Endothelial cell of umbilical vein (primary cell): Measurements from ENCODE around the gene UGT1A7. TPM values are rescaled to one million over a fixed set of nuclear protein-coding genes. Genes with fewer than 3 reads are reported as not detected.

ENCODE experiments used
- BruUV-seq: library from RNA; stranded (reverse); fragments of 400-500 nt; replicated peaks from 2 replicates; lab custom pipeline; 2021; lab: Mats Ljungman, UMichigan
- CTCF ChIA-PET: fragments of 300-600, 350-600 bp; sonication (Branson Sonifier 250); formaldehyde crosslinking; loops from one replicate; lab custom pipeline; 2021; ENCODE audit warnings: antibody characterized with exemption, inconsistent platforms; lab: Charles Lee
- POLR2A ChIA-PET: fragments of 300-600, 350-600 bp; sonication (Branson Sonifier 250); formaldehyde crosslinking; loops from one replicate; lab custom pipeline; 2021; ENCODE audit warnings: antibody characterized with exemption, inconsistent platforms; lab: Charles Lee
- DNase-seq: peaks from one replicate; pipeline ENCODE4 v3.0.0-alpha.2; 2011; ENCODE audit warnings: low read depth, low spot score
- FAIRE-seq: peaks from 2 replicates; lab custom pipeline; 2011; peaks lifted over from hg19 to GRCh38; lab: Jason Lieb, UNC
- H2AFZ ChIP-seq: 2 replicates; pipeline ENCODE4 v1.6.0; 2012; ENCODE audit warnings: low read depth, low read length, control low read depth, inconsistent platforms
- H3K27ac ChIP-seq: 2 replicates; pipeline ENCODE4 v1.5.1; 2011; ENCODE audit warnings: low read depth, mild to moderate bottlenecking, control low read depth, low read length, moderate library complexity; ENCODE audit not compliant: insufficient read depth
- H3K27me3 ChIP-seq, 2 experiments: 2 replicates each; pipeline versions ENCODE4 v1.6.0 to v1.6.1; 2011; ENCODE audit warnings: low read length in 2 of 2, mixed read lengths in 1 of 2; ENCODE audit not compliant: control insufficient read depth in 2 of 2, insufficient read depth in 2 of 2
- H3K36me3 ChIP-seq, 2 experiments: 2 replicates in 1 of 2; 3 replicates in 1 of 2; pipeline ENCODE4 v1.5.1; 2011; ENCODE audit warnings: low read length in 2 of 2, mild to moderate bottlenecking in 1 of 2, moderate library complexity in 1 of 2; ENCODE audit not compliant: control insufficient read depth in 2 of 2, insufficient read depth in 2 of 2; ENCODE audit errors: extremely low read depth in 1 of 2
- H3K4me1 ChIP-seq: 3 replicates; pipeline ENCODE4 v1.5.1; 2011; ENCODE audit warnings: mild to moderate bottlenecking, low read length; ENCODE audit not compliant: control insufficient read depth, insufficient read depth; ENCODE audit errors: extremely low read depth
- H3K4me2 ChIP-seq: 2 replicates; pipeline ENCODE4 v1.6.1; 2011; ENCODE audit warnings: low read length, control low read depth, mixed read lengths; ENCODE audit not compliant: insufficient read depth
- H3K4me3 ChIP-seq, 3 experiments: fragments of 200-600 bp in 1 of 3; sonication (generic), shearing (Covaris generic) in 1 of 3; replicated peaks in 1 of 3; 2 replicates each; pipeline ENCODE4 v1.5.1; 2011 to 2016; ENCODE audit warnings: control low read depth in 3 of 3, low read length in 3 of 3, mild to moderate bottlenecking in 2 of 3, inconsistent platforms in 1 of 3, low read depth in 1 of 3, moderate library complexity in 1 of 3; ENCODE audit not compliant: insufficient read depth in 1 of 3
- H3K79me2 ChIP-seq: 2 replicates; pipeline ENCODE4 v1.6.0; 2012; ENCODE audit warnings: low read length, inconsistent platforms; ENCODE audit not compliant: control insufficient read depth, insufficient read depth
- H3K9ac ChIP-seq: replicated peaks from 2 replicates; pipeline ENCODE3; 2011; ENCODE audit warnings: low read length, control low read depth; ENCODE audit not compliant: insufficient read depth; ENCODE audit errors: extremely low read depth
- H3K9me1 ChIP-seq: replicated peaks from 3 replicates; pipeline ENCODE4 v1.6.0; 2011; ENCODE audit warnings: mild to moderate bottlenecking, low read length; ENCODE audit not compliant: control insufficient read depth, insufficient read depth; ENCODE audit errors: extremely low read depth
- H3K9me3 ChIP-seq: replicated peaks from 2 replicates; pipeline ENCODE4 v1.5.1; 2012; ENCODE audit warnings: low read length, inconsistent platforms; ENCODE audit not compliant: control insufficient read depth, insufficient read depth
- H4K20me1 ChIP-seq: replicated peaks from 2 replicates; pipeline ENCODE3; 2011; ENCODE audit warnings: mild to moderate bottlenecking, low read length; ENCODE audit not compliant: control insufficient read depth, insufficient read depth; ENCODE audit errors: extremely low read depth
- EZH2 ChIP-seq: IDR thresholded peaks from 2 replicates; pipeline ENCODE4 v1.6.1; 2012; ENCODE audit warnings: borderline replicate concordance, low read depth, mild to moderate bottlenecking, moderate library complexity, low read length, inconsistent platforms; ENCODE audit not compliant: severe bottlenecking
- FOS ChIP-seq: IDR thresholded peaks from 2 replicates; pipeline ENCODE4 v1.6.1; 2011; ENCODE audit warnings: mild to moderate bottlenecking, low read length, moderate library complexity, borderline replicate concordance; ENCODE audit not compliant: insufficient read depth
- GATA2 ChIP-seq: IDR thresholded peaks from 2 replicates; pipeline ENCODE4 v1.7.0; 2011; ENCODE audit warnings: low read depth, mild to moderate bottlenecking, moderate library complexity, mixed read lengths, low read length; ENCODE audit not compliant: insufficient read length, insufficient read depth
- JUN ChIP-seq: IDR thresholded peaks from 2 replicates; pipeline ENCODE4 v1.6.1; 2011; ENCODE audit warnings: borderline replicate concordance, low read depth; ENCODE audit not compliant: insufficient read length, insufficient read depth
- MAX ChIP-seq: IDR thresholded peaks from 2 replicates; pipeline ENCODE4 v1.6.1; 2011; ENCODE audit not compliant: insufficient read depth, insufficient read length
- MYC ChIP-seq: IDR thresholded peaks from one replicate; pipeline ENCODE4 v1.6.1; 2011; ENCODE audit warnings: mild to moderate bottlenecking, low read depth, low read length
- POLR2A ChIP-seq: IDR thresholded peaks from 2 replicates; pipeline ENCODE4 v1.6.1; 2012; ENCODE audit warnings: low read depth, mild to moderate bottlenecking, control low read depth, low read length
- POLR2AphosphoS5 ChIP-seq: IDR thresholded peaks from 2 replicates; pipeline ENCODE4 v1.6.1; 2012; ENCODE audit warnings: low read depth, mild to moderate bottlenecking, control low read depth, low read length, moderate library complexity; ENCODE audit not compliant: insufficient read depth
- dilution Hi-C: fragments of 300-500 bp; cut with MboI; formaldehyde crosslinking; loops from one replicate; pipeline ENCODE4 v1.15.0; 2019; ENCODE audit warnings: low sequenced_read_pairs; ENCODE audit not compliant: extremely low pct_ligation_motif_present
- intact Hi-C: fragments of 100-400 bp; cut with micrococcal nuclease; formaldehyde crosslinking; loops from one replicate; pipeline ENCODE4 v1.10.0; 2022
- polyA plus RNA-seq, 4 experiments: library from polyadenylated mRNA; depleted of rRNA in 3 of 4; stranded (reverse) in 3 of 4; unstranded in 1 of 4; fragments of >200 nt; gene quantifications; 2 replicates each; pipeline versions ENCODE4 v1.2.1 to v1.2.3, GENCODE V29; 2011 to 2012; ENCODE audit warnings: missing spikeins in 1 of 4
- total RNA-seq: library from RNA; stranded (reverse); gene quantifications from 2 replicates; pipeline ENCODE4 v1.2.3, GENCODE V29; 2021
- TF ChIP-seq, protein P1 (sequence below), 2 donors: IDR thresholded peaks; 1 replicate in 1 of 2; 2 replicates in 1 of 2; pipeline ENCODE4 v1.5.1; 2011; ENCODE audit warnings: low read length in 2 of 2, mild to moderate bottlenecking in 2 of 2, moderate library complexity in 2 of 2, control low read depth in 1 of 2, inconsistent platforms in 1 of 2, low read depth in 1 of 2; ENCODE audit not compliant: insufficient read depth in 1 of 2; ENCODE audit errors: extremely low read depth in 1 of 2

UGT1A7 gene
- total and polyA plus RNA-seq, 2 donors (not counting 3 experiments of a cell fraction or from before 2014, with no cell fraction given), result not detected

GRCh38 chr2:233679196-233679595 is 2.5 kb upstream of the UGT1A7 start:
- no peak overlapping the region for H3K27ac ChIP-seq
- H4K20me1 ChIP-seq, result no peaks in the 10 kb centered on the region
- H3K4me3 ChIP-seq, result no peak overlapping the region
- dilution Hi-C loops (no loop called here), intact Hi-C loops (no loop called here)
- H3K9ac ChIP-seq, result no peak overlapping the region
- no peaks in the 10 kb centered on the region for H3K9me1 ChIP-seq
- ChIA-PET POLR2A (no interaction called here), CTCF (no interaction called here)
- H3K27me3 ChIP-seq, result no peaks in the 10 kb centered on the region
- H3K9me3 ChIP-seq, result no peaks in the 10 kb centered on the region
- FAIRE-seq, result peak; percentile 24
- no peak overlapping the region for H3K4me2 ChIP-seq
- no peaks in the 10 kb centered on the region for H3K79me2 ChIP-seq
- TF ChIP-seq POLR2A, result no peak
- no peak for TF ChIP-seq MAX
- TF ChIP-seq MYC, result no peak
- no peak for TF ChIP-seq FOS
- TF ChIP-seq JUN, result no peak
- TF ChIP-seq, protein P1, sequence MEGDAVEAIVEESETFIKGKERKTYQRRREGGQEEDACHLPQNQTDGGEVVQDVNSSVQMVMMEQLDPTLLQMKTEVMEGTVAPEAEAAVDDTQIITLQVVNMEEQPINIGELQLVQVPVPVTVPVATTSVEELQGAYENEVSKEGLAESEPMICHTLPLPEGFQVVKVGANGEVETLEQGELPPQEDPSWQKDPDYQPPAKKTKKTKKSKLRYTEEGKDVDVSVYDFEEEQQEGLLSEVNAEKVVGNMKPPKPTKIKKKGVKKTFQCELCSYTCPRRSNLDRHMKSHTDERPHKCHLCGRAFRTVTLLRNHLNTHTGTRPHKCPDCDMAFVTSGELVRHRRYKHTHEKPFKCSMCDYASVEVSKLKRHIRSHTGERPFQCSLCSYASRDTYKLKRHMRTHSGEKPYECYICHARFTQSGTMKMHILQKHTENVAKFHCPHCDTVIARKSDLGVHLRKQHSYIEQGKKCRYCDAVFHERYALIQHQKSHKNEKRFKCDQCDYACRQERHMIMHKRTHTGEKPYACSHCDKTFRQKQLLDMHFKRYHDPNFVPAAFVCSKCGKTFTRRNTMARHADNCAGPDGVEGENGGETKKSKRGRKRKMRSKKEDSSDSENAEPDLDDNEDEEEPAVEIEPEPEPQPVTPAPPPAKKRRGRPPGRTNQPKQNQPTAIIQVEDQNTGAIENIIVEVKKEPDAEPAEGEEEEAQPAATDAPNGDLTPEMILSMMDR (IDR thresholded peaks at IDR 0.05; ENCODE audit: extremely low read depth in 1 of 2, insufficient read depth in 1 of 2, low read depth in 1 of 2, low read length in 2 of 2), result no peak
- no peak for TF ChIP-seq EZH2
- TF ChIP-seq GATA2, result no peak
- no peak for TF ChIP-seq POLR2AphosphoS5
- DNase-seq, result peak; percentile 72
- no TSS peak for BruUV-seq
- H2AFZ ChIP-seq, result no peak overlapping the region
- H3K36me3 ChIP-seq, result no peaks in the 10 kb centered on the region
- no peaks in the 10 kb centered on the region for H3K4me1 ChIP-seq
